Upper lobe of left lung (tissue), 4 donors: ENCODE data around the gene TDP2.

Experiments used
- EP300 ChIP-seq, 4 donors: sonication (generic); formaldehyde crosslinking; IDR thresholded peaks; one replicate each; pipeline ENCODE4 v1.5.1; 2017; ENCODE audit warnings: antibody characterized with exemption in 4 of 4, control low read depth in 2 of 4
- POLR2A ChIP-seq, 4 donors: fragments of 450-650 bp; IDR thresholded peaks; one replicate each; pipeline ENCODE4 v1.5.1; 2016 to 2017; ENCODE audit warnings: antibody characterized with exemption in 4 of 4, mild to moderate bottlenecking in 2 of 4
- TF ChIP-seq, protein P1 (sequence below), 6 experiments: fragments of 450-650 bp in 4 of 6; fragments of 200-600 bp in 2 of 6; sonication (generic) in 2 of 6; IDR thresholded peaks; one replicate each; pipeline ENCODE4 v1.5.1; 2016 to 2019; ENCODE audit warnings: antibody characterized with exemption in 6 of 6

DNA sequence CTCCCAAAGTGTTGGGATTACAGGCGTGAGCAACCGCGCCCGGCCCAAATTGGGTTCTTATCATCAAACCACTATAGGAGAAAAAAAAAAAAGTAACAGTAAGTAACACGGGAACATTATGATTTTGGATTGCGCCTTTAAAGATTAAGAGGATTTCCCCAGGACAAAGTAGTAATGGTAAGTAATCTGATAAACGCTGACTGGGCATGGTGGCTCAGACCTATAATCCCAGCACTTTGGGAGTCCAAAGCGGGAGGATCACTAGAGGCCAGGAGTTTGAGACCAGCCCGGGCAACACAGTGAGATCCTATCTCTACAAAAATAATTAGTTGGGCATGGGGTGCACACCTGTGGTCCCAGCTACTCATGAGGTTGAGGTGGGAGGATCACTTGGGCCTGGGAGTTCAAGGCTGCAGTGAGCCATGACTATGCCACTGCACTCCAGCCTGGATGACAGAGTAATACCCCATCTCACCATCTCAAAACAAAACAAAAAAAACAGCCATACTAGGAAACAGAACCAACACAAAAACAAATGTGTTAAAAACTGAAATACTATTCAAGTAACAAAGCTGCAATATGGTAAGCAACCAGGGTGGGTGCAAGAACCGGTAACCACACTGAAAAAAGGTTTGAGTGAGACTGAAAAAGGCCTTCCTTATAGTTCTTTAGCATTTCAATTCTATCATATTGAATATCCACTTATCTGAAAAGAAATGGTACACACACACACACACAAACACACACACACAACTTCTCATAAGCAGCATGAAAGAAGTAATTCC, 44.0 kb upstream of the TDP2 start:
- TF ChIP-seq, protein P1, sequence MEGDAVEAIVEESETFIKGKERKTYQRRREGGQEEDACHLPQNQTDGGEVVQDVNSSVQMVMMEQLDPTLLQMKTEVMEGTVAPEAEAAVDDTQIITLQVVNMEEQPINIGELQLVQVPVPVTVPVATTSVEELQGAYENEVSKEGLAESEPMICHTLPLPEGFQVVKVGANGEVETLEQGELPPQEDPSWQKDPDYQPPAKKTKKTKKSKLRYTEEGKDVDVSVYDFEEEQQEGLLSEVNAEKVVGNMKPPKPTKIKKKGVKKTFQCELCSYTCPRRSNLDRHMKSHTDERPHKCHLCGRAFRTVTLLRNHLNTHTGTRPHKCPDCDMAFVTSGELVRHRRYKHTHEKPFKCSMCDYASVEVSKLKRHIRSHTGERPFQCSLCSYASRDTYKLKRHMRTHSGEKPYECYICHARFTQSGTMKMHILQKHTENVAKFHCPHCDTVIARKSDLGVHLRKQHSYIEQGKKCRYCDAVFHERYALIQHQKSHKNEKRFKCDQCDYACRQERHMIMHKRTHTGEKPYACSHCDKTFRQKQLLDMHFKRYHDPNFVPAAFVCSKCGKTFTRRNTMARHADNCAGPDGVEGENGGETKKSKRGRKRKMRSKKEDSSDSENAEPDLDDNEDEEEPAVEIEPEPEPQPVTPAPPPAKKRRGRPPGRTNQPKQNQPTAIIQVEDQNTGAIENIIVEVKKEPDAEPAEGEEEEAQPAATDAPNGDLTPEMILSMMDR (IDR thresholded peaks at IDR 0.05), result no peak
- TF ChIP-seq POLR2A (IDR thresholded peaks at IDR 0.05) (no peak), EP300 (IDR thresholded peaks at IDR 0.05) (no peak)
